Keratinocyte (primary cell): ENCODE data around the gene PEX16. TPM values are rescaled to one million over a fixed set of nuclear protein-coding genes. Genes with fewer than 3 reads are reported as not detected.
A peak's percentile ranks its signal among the peaks of the same experiment; 100 is the strongest.

Experiments used
- DNase-seq: peaks from one replicate; pipeline ENCODE4 v3.0.0-alpha.2; 2011; ENCODE audit warnings: low read depth, missing footprints, low spot score
- FAIRE-seq: peaks from 2 replicates; lab custom pipeline; 2011; peaks lifted over from hg19 to GRCh38; lab: Jason Lieb, UNC
- H2AFZ ChIP-seq: 2 replicates; pipeline ENCODE4 v1.6.0; 2012; ENCODE audit warnings: low read length, control low read depth, inconsistent platforms; ENCODE audit not compliant: control insufficient read depth
- H3K27ac ChIP-seq: 2 replicates; pipeline ENCODE4 v1.5.1; 2011; ENCODE audit warnings: low read length; ENCODE audit not compliant: control insufficient read depth, insufficient read depth
- H3K27me3 ChIP-seq: 3 replicates; pipeline ENCODE4 v1.6.0; 2011; ENCODE audit warnings: low read length; ENCODE audit not compliant: control insufficient read depth, insufficient read depth; ENCODE audit errors: extremely low read depth
- H3K36me3 ChIP-seq, 2 experiments: 2 replicates in 1 of 2; 3 replicates in 1 of 2; pipeline ENCODE4 v1.5.1; 2011; ENCODE audit warnings: low read length in 2 of 2, mild to moderate bottlenecking in 1 of 2; ENCODE audit not compliant: control insufficient read depth in 2 of 2, insufficient read depth in 2 of 2; ENCODE audit errors: extremely low read depth in 1 of 2
- H3K4me1 ChIP-seq: 3 replicates; pipeline ENCODE4 v1.5.1; 2011; ENCODE audit warnings: low read length; ENCODE audit not compliant: control insufficient read depth, insufficient read depth; ENCODE audit errors: extremely low read depth
- H3K4me2 ChIP-seq: 3 replicates; pipeline ENCODE4 v1.6.0; 2011; ENCODE audit warnings: low read depth, low read length; ENCODE audit not compliant: control insufficient read depth, insufficient read depth; ENCODE audit errors: extremely low read depth
- H3K4me3 ChIP-seq, 3 experiments: fragments of 200-600 bp in 1 of 3; sonication (generic) in 1 of 3; 2 replicates in 2 of 3; 3 replicates in 1 of 3; pipeline ENCODE4 v1.5.1; 2011 to 2016; ENCODE audit warnings: low read length in 3 of 3, mild to moderate bottlenecking in 3 of 3, control low read depth in 2 of 3, inconsistent platforms in 1 of 3, low read depth in 1 of 3, mixed read lengths in 1 of 3, mixed run types in 1 of 3, moderate library complexity in 1 of 3; ENCODE audit not compliant: control insufficient read depth in 2 of 3, insufficient read depth in 2 of 3; ENCODE audit errors: extremely low read depth in 1 of 3
- H3K79me2 ChIP-seq: 2 replicates; pipeline ENCODE4 v1.6.0; 2012; ENCODE audit warnings: low read length; ENCODE audit not compliant: control insufficient read depth, insufficient read depth
- H3K9ac ChIP-seq: 3 replicates; pipeline ENCODE4 v1.6.0; 2011; ENCODE audit warnings: low read length; ENCODE audit not compliant: control insufficient read depth, insufficient read depth; ENCODE audit errors: extremely low read depth
- H3K9me1 ChIP-seq: 3 replicates; pipeline ENCODE4 v1.6.0; 2011; ENCODE audit warnings: low read length; ENCODE audit not compliant: control insufficient read depth, insufficient read depth; ENCODE audit errors: extremely low read depth
- H3K9me3 ChIP-seq: 2 replicates; pipeline ENCODE4 v1.5.1; 2012; ENCODE audit warnings: low read depth, low read length; ENCODE audit not compliant: control insufficient read depth
- H4K20me1 ChIP-seq: 3 replicates; pipeline ENCODE4 v1.6.0; 2011; ENCODE audit warnings: low read length; ENCODE audit not compliant: control insufficient read depth, insufficient read depth; ENCODE audit errors: extremely low read depth
- EZH2 ChIP-seq: IDR thresholded peaks from one replicate; pipeline ENCODE4 v1.6.1; 2012; ENCODE audit warnings: inconsistent platforms, mild to moderate bottlenecking, low read length, moderate library complexity
- dilution Hi-C: fragments of 300-500 bp; cut with MboI; formaldehyde crosslinking; loops from one replicate; pipeline ENCODE4 v1.7.0; 2020; ENCODE audit warnings: low sequenced_read_pairs; ENCODE audit not compliant: extremely low pct_ligation_motif_present
- polyA plus RNA-seq, 5 experiments: library from polyadenylated mRNA; depleted of rRNA in 3 of 5; stranded (reverse) in 3 of 5; stranded (forward) in 1 of 5; unstranded in 1 of 5; fragments of >200 nt; gene quantifications; 1 replicate in 1 of 5; 2 replicates in 3 of 5; 3 replicates in 1 of 5; pipeline versions ENCODE4 v1.2.1 to v1.2.3, GENCODE V29; 2011 to 2012; ENCODE audit warnings: missing spikeins in 2 of 5, low read depth in 1 of 5, low replicate concordance in 1 of 5
- TF ChIP-seq, protein P1 (sequence below), 3 experiments: IDR thresholded peaks in 1 of 3; conservative IDR thresholded peaks in 1 of 3; optimal IDR thresholded peaks in 1 of 3; 2 replicates in 2 of 3; 3 replicates in 1 of 3; pipeline versions ENCODE3 to v1.5.1; 2011; ENCODE audit warnings: low read length in 3 of 3, mild to moderate bottlenecking in 3 of 3, moderate library complexity in 2 of 3, control low read depth in 1 of 3, inconsistent platforms in 1 of 3; ENCODE audit not compliant: insufficient read depth in 2 of 3; ENCODE audit errors: extremely low read depth in 1 of 3

Gene PEX16
- polyA plus RNA-seq, 1 donor (not counting 4 experiments of a cell fraction or from before 2014, with no cell fraction given), result 16.7 TPM

DNA sequence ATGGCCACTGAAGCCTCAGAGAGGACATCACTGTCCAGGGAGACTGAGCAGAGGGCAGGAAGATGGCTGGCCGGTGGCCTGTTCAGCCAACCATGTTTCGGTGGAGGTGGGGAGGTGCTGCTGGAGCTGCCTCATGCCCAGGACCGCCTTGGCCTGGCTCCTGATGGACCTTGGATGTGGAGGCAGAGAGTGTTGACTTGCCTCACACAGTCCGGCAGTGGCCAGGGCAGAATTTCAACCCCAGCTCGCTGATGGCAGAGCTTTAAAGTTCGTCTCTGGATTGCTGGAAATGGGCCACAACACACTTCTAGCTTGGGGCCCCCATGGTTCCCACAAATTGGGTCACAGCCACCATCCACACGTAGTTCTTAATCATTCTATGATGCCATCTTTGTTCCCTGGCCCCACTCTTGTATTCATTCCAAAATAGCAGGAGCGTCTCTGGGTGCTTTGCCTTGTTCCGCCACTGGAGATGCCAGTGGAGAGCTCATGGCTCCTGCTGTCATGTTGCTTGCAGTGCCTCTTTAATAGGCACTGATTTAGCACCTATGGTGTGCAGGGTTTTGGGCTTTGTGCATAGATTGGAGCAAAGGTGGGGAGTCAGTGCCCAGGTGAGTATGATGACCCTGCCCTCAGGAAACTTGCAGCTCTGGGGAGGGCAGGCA lies 26.7 kb downstream of the PEX16 start:
- dilution Hi-C loops, result no loop called here
- Histone ChIP-seq H3K9me3 (no peaks in the 10 kb centered on the region), H3K9me1 (no peaks in the 10 kb centered on the region), H2AFZ (no peak overlapping the region), H3K36me3 (no peaks in the 10 kb centered on the region), H4K20me1 (no peaks in the 10 kb centered on the region), H3K79me2 (no peaks in the 10 kb centered on the region), H3K9ac (no peak overlapping the region), H3K27ac (no peak overlapping the region), H3K4me3 (no peak overlapping the region), H3K4me1 (no peaks in the 10 kb centered on the region), H3K4me2 (no peak overlapping the region), H3K27me3 (peaks cover 4% of the 10 kb centered on the region)
- TF ChIP-seq, protein P1, sequence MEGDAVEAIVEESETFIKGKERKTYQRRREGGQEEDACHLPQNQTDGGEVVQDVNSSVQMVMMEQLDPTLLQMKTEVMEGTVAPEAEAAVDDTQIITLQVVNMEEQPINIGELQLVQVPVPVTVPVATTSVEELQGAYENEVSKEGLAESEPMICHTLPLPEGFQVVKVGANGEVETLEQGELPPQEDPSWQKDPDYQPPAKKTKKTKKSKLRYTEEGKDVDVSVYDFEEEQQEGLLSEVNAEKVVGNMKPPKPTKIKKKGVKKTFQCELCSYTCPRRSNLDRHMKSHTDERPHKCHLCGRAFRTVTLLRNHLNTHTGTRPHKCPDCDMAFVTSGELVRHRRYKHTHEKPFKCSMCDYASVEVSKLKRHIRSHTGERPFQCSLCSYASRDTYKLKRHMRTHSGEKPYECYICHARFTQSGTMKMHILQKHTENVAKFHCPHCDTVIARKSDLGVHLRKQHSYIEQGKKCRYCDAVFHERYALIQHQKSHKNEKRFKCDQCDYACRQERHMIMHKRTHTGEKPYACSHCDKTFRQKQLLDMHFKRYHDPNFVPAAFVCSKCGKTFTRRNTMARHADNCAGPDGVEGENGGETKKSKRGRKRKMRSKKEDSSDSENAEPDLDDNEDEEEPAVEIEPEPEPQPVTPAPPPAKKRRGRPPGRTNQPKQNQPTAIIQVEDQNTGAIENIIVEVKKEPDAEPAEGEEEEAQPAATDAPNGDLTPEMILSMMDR (optimal IDR thresholded peaks at IDR 0.05 in 1 of 3, IDR thresholded peaks at IDR 0.05 in 1 of 3, conservative IDR thresholded peaks at IDR 0.05 in 1 of 3; ENCODE audit: extremely low read depth in 1 of 3, insufficient read depth in 2 of 3, low read length in 3 of 3), result peak in 1 of 3 experiments; percentile 9
- no peak for TF ChIP-seq EZH2
- no peak for FAIRE-seq
- DNase-seq, result no peak

DNA sequence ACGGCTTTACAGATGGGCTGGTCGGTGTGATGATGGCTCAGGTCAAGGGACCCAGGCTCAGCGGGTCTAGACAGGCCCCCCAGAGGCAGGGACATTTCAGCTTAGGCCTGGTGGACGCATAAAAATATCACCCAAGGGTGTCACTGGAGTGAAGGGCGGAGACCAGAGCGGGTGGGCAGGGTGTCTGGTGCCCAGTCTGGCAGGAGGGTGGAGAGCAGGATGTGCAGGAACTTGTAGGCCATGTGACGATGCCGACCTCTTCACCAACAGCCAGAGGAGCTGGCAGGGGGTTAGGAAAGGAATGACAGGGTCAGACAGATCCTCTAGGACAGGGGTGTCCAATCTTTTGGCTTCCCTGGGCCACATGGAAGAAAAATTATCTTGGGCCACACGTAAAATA lies 27.7 kb downstream of the PEX16 start:
- FAIRE-seq (no peak), DNase-seq (no peak)
- Histone ChIP-seq H3K4me2 (no peak overlapping the region), H3K79me2 (no peaks in the 10 kb centered on the region), H3K27me3 (peaks cover 4% of the 10 kb centered on the region), H3K4me1 (no peaks in the 10 kb centered on the region), H3K9ac (no peak overlapping the region), H4K20me1 (no peaks in the 10 kb centered on the region), H3K36me3 (no peaks in the 10 kb centered on the region), H3K9me3 (no peaks in the 10 kb centered on the region), H2AFZ (no peak overlapping the region), H3K9me1 (no peaks in the 10 kb centered on the region), H3K4me3 (no peak overlapping the region), H3K27ac (no peak overlapping the region)
- dilution Hi-C loops, result no loop called here
- TF ChIP-seq, protein P1 (optimal IDR thresholded peaks at IDR 0.05 in 1 of 3, IDR thresholded peaks at IDR 0.05 in 1 of 3, conservative IDR thresholded peaks at IDR 0.05 in 1 of 3; ENCODE audit: extremely low read depth in 1 of 3, insufficient read depth in 2 of 3, low read length in 3 of 3), result no peak
- no peak for TF ChIP-seq EZH2
